Middle frontal gyrus (tissue), 1 donor: ENCODE results near the gene EPC1.
"Not testable (repeated sequence)": the region's sequence is repeated elsewhere in the genome, so short reads cannot be mapped to it uniquely, and the experiment has no call there.

Experiments
- DNase-seq: peaks from one replicate; pipeline ENCODE4 v3.0.0-alpha.2; 2015; ENCODE audit warnings: low spot score; ENCODE audit errors: extremely low spot score

Gene EPC1

GRCh38 chr10:32346551-32347362, at the start of gene EPC1:
TSS of gene EPC1 (minus strand) at chr10:32347158. CDS start at chr10:32346915, 243 bp downstream.
- peak; percentile 80 for DNase-seq

GRCh38 chr10:32393911-32394310, 47.0 kb upstream of the EPC1 start:
- no peak for DNase-seq

DNA sequence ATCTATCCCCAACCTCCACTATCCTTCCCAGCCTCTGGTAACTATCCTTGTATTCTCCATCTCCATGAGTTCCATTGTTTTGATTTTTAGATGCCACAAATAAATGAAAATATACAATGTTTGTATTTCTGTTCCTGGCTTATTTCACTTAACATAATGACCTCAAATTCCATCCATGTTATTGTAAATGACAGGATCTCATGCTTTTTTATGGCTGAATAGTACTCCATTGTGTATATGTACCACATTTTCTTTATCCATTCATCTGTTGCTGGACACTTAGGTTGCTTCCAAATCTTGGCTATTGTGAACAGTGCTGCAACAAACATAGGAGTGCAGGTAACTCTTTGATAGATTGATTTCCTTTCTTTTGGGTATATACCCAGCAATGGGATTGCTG, 45.3 kb upstream of the EPC1 start:
- not testable (repeated sequence) for DNase-seq

DNA sequence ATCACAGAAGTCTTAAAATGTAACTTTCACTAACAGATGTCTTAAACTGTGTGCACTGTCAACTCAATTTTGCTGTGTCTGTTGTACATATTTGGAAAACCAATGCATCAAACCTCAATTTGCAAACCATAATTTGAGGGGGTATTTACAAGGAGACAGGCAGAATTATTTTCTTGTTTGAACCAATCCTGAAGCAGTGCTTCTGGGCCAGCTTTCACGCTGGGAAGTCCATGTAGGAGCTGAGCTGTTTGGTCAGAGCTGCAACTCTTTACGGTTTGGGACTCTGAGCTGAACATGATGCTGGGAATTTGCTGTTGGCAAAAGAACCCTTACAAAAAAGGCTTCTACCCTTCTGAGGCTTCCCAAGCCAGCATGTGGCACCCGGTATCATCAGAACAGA, 43.2 kb upstream of the EPC1 start:
- no peak for DNase-seq

- no peak for DNase-seq
Measured at GRCh38 chr10:32388258-32389027, 41.5 kb upstream of the EPC1 start.

- no peak for DNase-seq
Measured at GRCh38 chr10:32386623-32387260, 39.8 kb upstream of the EPC1 start.

GRCh38 chr10:32384171-32384570, 37.2 kb upstream of the EPC1 start:
- DNase-seq: no peak

- no peak for DNase-seq
Measured at GRCh38 chr10:32381165-32381564, 34.2 kb upstream of the EPC1 start.

GRCh38 chr10:32379950-32380551, 33.1 kb upstream of the EPC1 start:
- DNase-seq: no peak

- no peak for DNase-seq
Measured at GRCh38 chr10:32379318-32379949, 32.5 kb upstream of the EPC1 start.

DNA sequence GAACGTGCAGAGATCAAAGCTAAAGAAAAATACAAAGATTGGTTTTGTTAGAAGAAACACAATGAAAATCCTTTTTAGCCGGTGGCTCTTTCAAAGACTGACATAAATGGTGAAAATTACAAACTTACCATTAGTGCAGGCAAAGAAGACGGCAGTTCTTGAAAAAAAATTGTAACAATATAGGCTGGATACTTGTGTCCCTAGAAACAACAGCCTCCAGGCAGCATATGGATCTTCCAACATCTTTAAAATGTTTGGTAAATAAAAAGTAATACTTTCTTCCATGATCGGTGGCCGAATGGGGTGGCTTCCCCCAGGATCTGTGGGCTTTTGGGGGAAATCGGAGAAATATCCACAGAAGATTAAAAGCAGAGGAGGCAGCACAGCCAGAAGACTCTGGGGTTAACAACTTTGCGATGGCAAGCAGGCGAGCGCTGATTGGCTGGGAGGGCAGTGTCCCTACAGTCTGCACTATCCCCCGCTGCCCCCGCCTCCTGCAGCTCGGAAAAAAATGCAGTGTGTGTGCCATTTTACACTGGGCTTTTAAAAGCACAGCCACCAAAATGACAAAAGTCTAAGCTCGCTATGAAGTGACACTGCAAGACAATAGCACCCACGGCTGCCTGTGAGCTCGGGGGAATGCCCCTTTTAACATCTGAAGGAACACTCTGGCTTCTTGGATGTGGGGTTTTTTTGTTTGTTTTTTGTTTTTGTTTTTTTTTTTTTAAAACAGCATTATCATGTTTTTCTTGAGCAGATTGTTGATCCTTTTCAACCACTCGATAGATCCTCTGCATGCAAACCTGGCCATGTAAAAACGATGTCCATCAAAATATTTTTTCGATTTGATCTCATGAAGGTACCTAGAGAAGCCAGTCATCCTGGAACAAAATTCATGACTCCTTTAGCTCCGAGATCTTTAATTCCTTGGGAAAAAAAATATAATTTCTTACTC, 31.7 kb upstream of the EPC1 start:
- DNase-seq: peak; percentile 89

- peak; percentile 44 for DNase-seq
Measured at GRCh38 chr10:32377458-32378259, 30.7 kb upstream of the EPC1 start.

GRCh38 chr10:32376771-32377170, 29.8 kb upstream of the EPC1 start:
- no peak for DNase-seq

DNA sequence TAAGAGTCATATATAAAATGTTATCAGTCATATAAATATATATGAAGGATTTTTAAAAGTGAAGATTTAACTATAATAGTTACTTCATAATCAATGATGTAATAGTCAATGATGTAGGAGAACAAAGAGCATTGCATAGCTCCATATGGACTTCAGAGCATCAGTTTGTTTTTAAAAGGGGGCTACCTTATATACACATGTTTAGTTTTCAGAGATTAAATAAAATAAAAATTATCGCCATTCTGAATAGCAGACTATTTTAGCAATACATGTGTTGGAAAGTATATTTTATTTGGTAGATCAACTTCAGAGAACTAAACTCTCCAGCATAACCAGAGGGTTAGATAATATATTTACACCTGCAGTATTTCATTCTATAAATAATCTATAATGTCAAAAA, 29.1 kb upstream of the EPC1 start:
- DNase-seq: no peak

DNA sequence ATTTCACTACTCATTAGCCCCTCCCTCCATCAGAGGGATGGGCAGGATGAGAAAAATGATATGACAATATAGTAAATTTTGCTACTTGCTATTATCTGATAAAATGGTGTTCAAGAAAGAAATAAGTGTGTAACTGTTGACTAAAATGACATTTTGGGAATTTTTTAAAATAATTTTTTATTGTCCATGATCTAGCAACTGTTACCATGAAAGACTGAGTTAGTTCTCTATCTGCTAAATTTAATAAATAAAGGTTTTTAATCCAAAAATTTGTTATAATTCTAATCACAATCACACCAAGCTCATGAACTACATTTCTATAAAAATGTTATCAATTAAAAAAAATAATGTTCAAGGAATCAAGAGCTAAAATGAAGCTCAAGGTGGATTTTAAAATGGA, 28.7 kb upstream of the EPC1 start:
- no peak for DNase-seq

DNA sequence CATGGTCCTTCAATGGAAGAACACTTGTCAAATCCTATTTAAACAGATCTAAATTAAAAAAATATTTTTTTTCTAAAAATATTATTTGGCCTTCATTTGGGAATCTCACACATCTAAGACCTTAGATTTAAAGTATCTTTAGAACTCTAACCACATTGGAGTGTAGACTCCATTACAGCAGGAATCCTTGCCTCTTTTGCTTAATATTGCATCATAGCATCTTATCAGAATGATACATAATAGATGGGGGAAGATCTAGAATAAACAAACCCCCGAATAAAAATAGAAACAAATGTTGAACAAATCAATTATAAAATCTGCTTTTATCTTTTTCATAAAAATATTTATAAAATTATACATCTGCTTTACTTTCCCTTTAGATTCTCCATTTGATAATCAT, 27.6 kb upstream of the EPC1 start:
- no peak for DNase-seq

DNA sequence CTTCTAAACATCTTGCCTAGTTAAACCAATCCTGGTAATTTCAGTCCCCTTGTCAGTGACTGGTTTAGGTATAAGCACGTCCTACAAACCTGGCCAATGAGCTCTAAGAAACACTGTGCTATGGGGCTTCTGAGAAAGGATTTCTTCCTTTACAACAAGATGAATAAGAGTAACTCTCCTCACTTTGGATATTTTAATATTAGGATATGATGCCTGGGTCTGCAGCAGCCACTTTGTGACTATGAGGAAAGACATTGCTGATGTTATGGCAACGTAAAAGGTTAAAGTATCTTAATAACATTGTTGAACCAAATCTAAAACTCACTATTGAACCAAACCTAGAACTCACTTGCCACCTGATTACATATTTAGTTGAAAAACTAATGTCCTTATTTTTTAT, 26.5 kb upstream of the EPC1 start:
- no peak for DNase-seq

GRCh38 chr10:32373031-32373430, 26.1 kb upstream of the EPC1 start:
- DNase-seq: no peak
